ENCODE results near the gene PREX1.

DNA sequence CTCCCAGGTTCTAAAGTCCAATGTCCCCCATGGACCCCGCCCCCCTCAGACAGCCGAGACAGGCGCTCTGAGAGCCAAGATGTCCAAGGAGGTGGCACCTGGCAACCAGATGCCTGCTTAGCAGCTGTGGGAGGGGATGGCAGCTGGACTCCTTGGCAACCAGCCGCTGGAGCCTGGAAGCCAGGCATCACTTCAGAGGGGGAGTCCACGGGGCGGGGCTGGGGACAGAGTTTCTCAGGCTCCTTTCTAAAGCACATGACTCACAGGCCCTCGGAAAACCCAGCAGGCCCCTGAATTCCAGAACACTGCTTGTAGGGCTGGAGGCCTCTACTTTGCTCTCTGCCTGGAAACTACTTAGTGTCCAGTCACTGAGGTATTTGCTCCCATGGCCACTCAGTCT, 51.5 kb downstream of the PREX1 start:
- TF ChIP-seq TCF4 (CRISPR knock-in tag; IDR thresholded peaks at IDR 0.05; ENCODE audit: borderline replicate concordance) = peak; percentile 44; the same call in 1 of the 2 replicates
- TF ChIP-seq ZFP30 (CRISPR knock-in tag; IDR thresholded peaks at IDR 0.05) = no peak
- TF ChIP-seq PPARA (CRISPR knock-in tag; IDR thresholded peaks at IDR 0.05; ENCODE audit: borderline replicate concordance) = no peak
- no peak for TF ChIP-seq ARNTL (CRISPR knock-in tag; IDR thresholded peaks at IDR 0.05; ENCODE audit: borderline replicate concordance, low read depth)
- no peak for TF ChIP-seq PATZ1 (CRISPR knock-in tag; IDR thresholded peaks at IDR 0.05; ENCODE audit: borderline replicate concordance)
- no peak for TF ChIP-seq CREB5 (CRISPR knock-in tag; IDR thresholded peaks at IDR 0.05; ENCODE audit: low read depth)
- TF ChIP-seq ESRRG (CRISPR knock-in tag; IDR thresholded peaks at IDR 0.05) = no peak
- no peak for TF ChIP-seq ZFP3 (CRISPR knock-in tag; IDR thresholded peaks at IDR 0.05)
